ENCODE data around the gene CCDC9. TPM values are rescaled to one million over a fixed set of nuclear protein-coding genes. Genes with fewer than 3 reads are reported as not detected.

The CCDC9 gene
- total and polyA plus RNA-seq, 2 of the 8 experiments (the other 6 are each of a cell fraction or from before 2014, with no cell fraction given), result 3.7 to 29.8 TPM

- peak overlapping the region; percentile 88 for H2BK15ac ChIP-seq (ENCODE audit: low read length)
- POLR2A ChIA-PET (ENCODE audit: partially characterized antibody), result interaction anchor here (1.0 to 8.2 kb wide), 3 partner anchors 8 to 19 kb away, joined by 3 to 148 read pairs (median 3); no protein-coding TSS in a partner anchor
Observed at GRCh38 chr19:47229676-47230053, 26.7 kb upstream of the CCDC9 start.

More at GRCh38 chr19:47229676-47230053, 26.7 kb upstream of the CCDC9 start:
- 0 out of 4 replicates have a peak, but pooled peaks of 1 of the 2 experiments have one; percentile 49 for TF ChIP-seq SIN3A (conservative IDR thresholded peaks at IDR 0.05 in 1 of 2, IDR thresholded peaks at IDR 0.05 in 1 of 2; ENCODE audit: low read depth in 1 of 2, low read length in 2 of 2)
- TF ChIP-seq SAP30 (IDR thresholded peaks at IDR 0.05; ENCODE audit: insufficient read depth, insufficient replicate concordance, low read length), result peak; percentile 69
- TF ChIP-seq ASH2L (IDR thresholded peaks at IDR 0.05; ENCODE audit: low read length), result no peak
- TF ChIP-seq FOSL1 (IDR thresholded peaks at IDR 0.05; ENCODE audit: insufficient read depth, low read depth, low read length), result no peak
- Histone ChIP-seq H4K5ac (ENCODE audit: insufficient read length, low read depth, low read length) (no peak overlapping the region), H3K14ac (ENCODE audit: insufficient read length) (no peak overlapping the region), H3K9me3 (ENCODE audit: insufficient read depth in 2 of 2, low read depth in 1 of 2, low read length in 1 of 2) (no peaks in the 10 kb centered on the region), H3K4me1 (replicated peaks in 1 of 4; ENCODE audit: control insufficient read depth in 3 of 4, insufficient read depth in 4 of 4, low read length in 3 of 4) (peaks cover 17 to 39% (median 25%) of the 10 kb centered on the region in 4 experiments), H2AFZ (ENCODE audit: low read length) (no peak overlapping the region), H3K9ac (replicated peaks in 1 of 4; ENCODE audit: extremely low read depth in 1 of 4, low read depth in 3 of 4, low read length in 3 of 4) (peak overlapping the region in 3 of 4 experiments; percentile 58 to 71 (median 63); a peak in 6 of 7 replicates), H2BK5ac (ENCODE audit: low read depth, low read length) (peak overlapping the region; percentile 98; the same call in 1 of the 2 replicates), H3K27ac (ENCODE audit: low read depth, low read length) (no peak overlapping the region), H3K23me2 (ENCODE audit: low read depth, low read length) (peaks cover 35% of the 10 kb centered on the region), H3K4me2 (ENCODE audit: insufficient read depth in 1 of 2, low read depth in 2 of 2, low read length in 2 of 2) (peak overlapping the region; percentile 94 to 98), H4K20me1 (replicated peaks in 1 of 2; ENCODE audit: control insufficient read depth in 1 of 2, insufficient read depth in 2 of 2, low read length in 2 of 2) (peaks cover 14 to 18% of the 10 kb centered on the region in 2 experiments), H3K79me2 (ENCODE audit: control insufficient read depth in 1 of 2, insufficient read depth in 2 of 2, low read length in 2 of 2) (peaks cover 5 to 33% of the 10 kb centered on the region in 2 experiments; a peak in 2 of 4 replicates), H3K36me3 (ENCODE audit: control insufficient read depth in 2 of 4, insufficient read depth in 4 of 4, low read length in 3 of 4) (no peaks in the 10 kb centered on the region), H3K18ac (ENCODE audit: extremely low read depth, low read length) (peak overlapping the region; percentile 24; the same call in 1 of the 2 replicates), H2AK5ac (ENCODE audit: low read depth, low read length) (peak overlapping the region; percentile 96), H3K23ac (ENCODE audit: insufficient read length) (no peak overlapping the region), H2BK20ac (ENCODE audit: low read length) (no peak overlapping the region; the same call in 1 of the 2 replicates), H3K56ac (replicated peaks; ENCODE audit: insufficient read length, low read depth, low read length) (no peak overlapping the region), H3K27me3 (replicated peaks in 1 of 4; ENCODE audit: control insufficient read depth in 3 of 4, extremely low read depth in 1 of 4, insufficient read depth in 3 of 4, low read length in 3 of 4) (no peaks in the 10 kb centered on the region; a peak in 1 of 7 replicates), H2BK120ac (replicated peaks; ENCODE audit: low read depth, low read length) (no peak overlapping the region), H3K4ac (replicated peaks; ENCODE audit: insufficient read length, low read depth, low read length) (peak overlapping the region; percentile 1), H4K91ac (replicated peaks; ENCODE audit: insufficient read length, low read length) (peak overlapping the region; percentile 73), H3K4me3 (ENCODE audit: extremely low read depth in 1 of 4, insufficient read depth in 2 of 4, low read depth in 3 of 4, low read length in 4 of 4) (peak overlapping the region; percentile 78 to 99 (median 89)), H3K79me1 (ENCODE audit: low read depth, low read length) (peaks cover 16% of the 10 kb centered on the region), H4K8ac (ENCODE audit: extremely low read depth, insufficient read depth, low read length) (peak overlapping the region; percentile 9), H2BK12ac (ENCODE audit: low read depth, low read length) (peak overlapping the region; percentile 100; the same call in 1 of the 2 replicates)
- CTCF ChIA-PET (ENCODE audit: partially characterized antibody), result interaction anchor here (0.6 to 11.9 kb wide), 4 partner anchors 15 to 34 kb away, joined by 3 to 152 read pairs (median 10); no protein-coding TSS in a partner anchor
- DNase-seq (ENCODE audit: low read depth in 1 of 2, low spot score in 2 of 2), result no peak
- FAIRE-seq, result no peak
- WGBS, 2 experiments (ENCODE audit: extremely low coverage in 1 of 2, insufficient coverage in 1 of 2, insufficient read length in 1 of 2, insufficient replicate concordance in 2 of 2, low coverage in 1 of 2, low lambda C conversion rate in 2 of 2, missing lambda C conversion rate in 1 of 2), result 13% methylated on average over 9 of the region's 9 CpGs; no CpG with 5 or more reads in 1 of the 2 experiments

Data from H1 (cell line).